ENCODE data around the gene TRAPPC10. TPM values are rescaled to one million over a fixed set of nuclear protein-coding genes. Genes with fewer than 3 reads are reported as not detected.

Gene TRAPPC10
- total RNA-seq (2014; rRNA removed; shearing (Covaris generic)): 17.4 and 18.7 TPM in 2 replicates
- polyA plus RNA-seq (2014; cell fraction: nucleus; rRNA removed): 10.9 and 18.1 TPM in 2 replicates

DNA sequence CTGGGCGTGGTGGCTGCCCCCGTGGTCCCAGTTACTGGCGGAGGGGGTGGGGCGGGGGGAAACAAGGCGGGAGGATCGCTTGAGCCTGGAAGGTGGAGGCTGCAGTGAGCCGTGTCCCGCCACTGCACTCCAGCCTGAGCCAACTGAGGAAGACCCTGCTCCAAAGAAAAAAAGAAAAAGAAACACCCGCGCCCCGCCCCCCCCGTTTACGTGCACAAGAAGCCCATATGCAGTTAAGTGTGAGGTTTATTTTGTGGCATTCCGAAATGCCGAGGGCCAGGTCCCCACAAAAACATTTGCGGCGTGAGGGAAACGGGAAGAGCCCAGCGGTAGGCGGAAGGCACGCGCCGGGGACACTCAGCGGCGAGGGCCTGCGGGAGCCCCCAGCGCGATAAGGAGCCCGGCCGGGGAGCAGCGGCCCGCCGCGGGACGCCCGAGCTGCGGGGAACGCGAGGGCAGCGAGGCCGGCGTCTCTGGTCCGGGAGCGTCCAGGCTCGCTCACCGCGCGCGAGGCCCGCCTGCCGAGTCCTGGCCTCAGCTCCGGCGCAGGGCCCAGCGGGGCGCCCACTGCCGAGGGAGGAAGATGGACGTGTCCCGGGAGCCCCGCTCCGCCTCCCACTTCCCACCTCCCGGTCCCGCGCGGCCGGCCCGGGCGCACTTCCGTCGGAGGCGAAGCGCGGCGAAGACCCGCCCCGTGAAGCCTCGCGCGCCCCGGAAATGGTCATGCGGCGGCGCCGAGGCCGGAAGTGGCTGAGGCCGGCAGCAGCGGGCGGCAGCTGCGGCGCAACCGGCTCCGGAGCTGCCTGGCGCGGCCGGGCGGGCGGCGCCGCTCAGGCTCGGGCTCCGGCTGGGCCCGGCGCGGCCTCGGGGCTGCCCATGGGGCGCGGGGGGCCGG is at the start of gene TRAPPC10:
Gene TRAPPC10 (plus strand): TSS at position 731 of the 895 bp plus-strand sequence. CDS start 185 bp downstream, outside the sequence.
- peak; percentile 65 for DNase-seq (ENCODE audit: extremely low read depth, low read depth)

DNA sequence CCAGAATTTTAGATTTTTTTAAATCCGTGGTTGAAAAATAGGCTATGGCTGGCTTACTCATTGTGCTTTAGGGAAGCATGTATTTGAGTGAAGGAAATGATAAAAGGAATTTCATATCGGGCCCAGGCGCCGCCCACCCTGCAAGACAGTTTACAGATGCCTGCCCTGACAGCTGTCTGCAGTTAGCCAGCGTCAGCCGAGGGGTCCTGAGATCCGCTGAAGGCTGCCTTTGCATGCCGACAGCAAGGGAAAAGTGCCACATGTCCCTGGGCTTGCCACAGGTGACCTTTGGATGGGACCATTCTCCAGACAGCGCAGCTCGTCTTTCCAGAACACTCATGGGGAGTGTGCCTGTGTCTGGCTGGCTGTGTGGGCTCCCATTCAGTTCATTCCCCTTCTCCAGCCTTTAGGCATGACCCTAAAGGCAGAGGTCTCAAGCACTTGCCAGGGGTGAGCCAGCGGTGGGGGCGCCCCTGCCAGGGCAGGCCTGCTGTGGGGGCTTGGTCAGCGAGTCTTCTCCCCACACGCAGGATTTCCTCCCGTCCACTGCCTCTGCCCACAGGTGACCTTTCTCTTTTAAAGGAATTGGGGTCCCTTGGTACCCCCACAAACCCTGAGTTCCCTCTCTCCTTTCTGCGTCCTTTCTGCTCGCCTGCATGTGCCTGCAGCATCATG is 46.1 kb upstream of the TRAPPC10 start:
- no peak for DNase-seq (ENCODE audit: extremely low read depth, low read depth)

DNA sequence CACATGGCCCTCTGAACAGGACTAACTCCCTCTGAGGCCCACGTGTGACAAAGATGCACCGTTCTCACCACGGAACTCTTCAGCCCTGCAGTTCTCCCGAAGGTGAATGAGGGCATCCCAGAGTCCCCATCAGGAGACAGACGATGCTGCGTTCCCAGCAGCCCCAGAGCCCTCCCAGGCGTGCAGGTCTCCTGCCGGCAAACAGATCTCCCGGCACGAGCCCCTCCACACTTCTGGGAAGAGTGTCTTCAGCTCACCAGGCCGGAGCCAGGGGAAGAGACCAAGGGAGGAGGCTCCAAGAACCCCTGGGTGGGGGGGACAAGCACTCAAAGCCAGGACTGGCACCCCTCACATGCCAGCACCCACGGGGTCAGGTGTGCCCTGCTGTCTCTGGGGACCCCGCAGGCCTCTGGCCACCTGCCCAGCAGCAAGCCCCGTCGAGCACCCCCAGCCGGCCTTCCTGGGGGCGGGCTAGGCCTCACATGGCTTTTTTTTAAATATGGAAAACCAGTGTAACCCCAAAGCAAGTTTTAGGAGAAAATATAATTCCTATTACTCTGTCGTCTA is 45.1 kb upstream of the TRAPPC10 start:
- no peak for DNase-seq (ENCODE audit: extremely low read depth, low read depth)

- no peak for DNase-seq (ENCODE audit: extremely low read depth, low read depth)
Observed at GRCh38 chr21:43967981-43968380, 44.1 kb upstream of the TRAPPC10 start.

DNA sequence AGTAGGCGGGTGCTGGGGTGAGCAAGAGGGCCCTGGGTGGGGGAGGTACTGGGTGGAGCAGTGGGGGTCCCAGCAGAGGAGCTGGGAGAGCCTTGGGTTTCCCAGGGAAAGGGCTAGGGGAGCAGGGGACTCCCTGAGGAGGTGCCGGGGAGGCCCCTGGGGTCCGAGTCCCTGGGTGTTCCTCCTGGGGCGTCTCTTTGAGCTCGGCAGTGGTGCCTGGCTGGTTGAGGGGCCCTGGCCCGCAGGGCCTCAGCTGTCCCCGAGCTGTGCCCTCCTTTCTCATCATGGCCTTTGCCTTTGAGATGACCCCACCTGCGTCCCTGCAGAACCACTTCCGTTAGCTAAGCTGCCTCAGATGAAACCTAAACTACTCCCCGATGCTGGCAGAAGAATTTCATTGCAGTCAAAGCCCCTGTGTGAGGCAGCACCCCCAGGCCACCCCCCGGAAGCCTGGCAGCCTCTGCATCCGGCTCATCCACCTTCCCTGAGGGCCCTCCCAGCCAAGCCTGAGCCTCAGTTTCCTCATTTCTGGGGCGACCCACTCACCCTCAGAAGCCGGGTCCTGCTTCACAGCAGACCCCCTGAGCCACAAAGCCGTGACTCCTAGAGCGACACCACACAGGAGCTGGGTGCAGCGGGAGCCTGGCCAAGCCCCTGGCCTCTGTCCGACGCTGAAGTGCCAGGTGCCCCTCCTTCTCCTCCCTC is 43.5 kb upstream of the TRAPPC10 start:
- no peak for DNase-seq (ENCODE audit: extremely low read depth, low read depth)

DNA sequence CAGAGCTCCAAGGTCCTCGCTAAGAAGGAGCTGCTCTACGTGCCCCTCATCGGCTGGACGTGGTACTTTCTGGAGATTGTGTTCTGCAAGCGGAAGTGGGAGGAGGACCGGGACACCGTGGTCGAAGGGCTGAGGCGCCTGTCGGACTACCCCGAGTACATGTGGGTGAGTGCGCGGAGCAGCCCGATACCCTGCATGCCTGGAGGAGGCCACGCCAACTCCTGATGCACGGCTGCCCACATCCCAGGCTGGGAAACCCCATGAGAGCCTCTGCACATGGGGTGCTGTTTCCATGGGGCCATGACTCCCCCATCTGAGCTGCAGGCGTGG is 43.0 kb upstream of the TRAPPC10 start:
- no peak for DNase-seq (ENCODE audit: extremely low read depth, low read depth)

- no peak for DNase-seq (ENCODE audit: extremely low read depth, low read depth)
Observed at GRCh38 chr21:43970551-43970950, 41.6 kb upstream of the TRAPPC10 start.

GRCh38 chr21:43971201-43971991 is 40.7 kb upstream of the TRAPPC10 start:
- DNase-seq (ENCODE audit: extremely low read depth, low read depth): no peak

- no peak for DNase-seq (ENCODE audit: extremely low read depth, low read depth)
Observed at GRCh38 chr21:43971992-43972255, 40.2 kb upstream of the TRAPPC10 start.

- DNase-seq (ENCODE audit: extremely low read depth, low read depth): no peak
Observed at GRCh38 chr21:43972850-43973633, 39.1 kb upstream of the TRAPPC10 start.

DNA sequence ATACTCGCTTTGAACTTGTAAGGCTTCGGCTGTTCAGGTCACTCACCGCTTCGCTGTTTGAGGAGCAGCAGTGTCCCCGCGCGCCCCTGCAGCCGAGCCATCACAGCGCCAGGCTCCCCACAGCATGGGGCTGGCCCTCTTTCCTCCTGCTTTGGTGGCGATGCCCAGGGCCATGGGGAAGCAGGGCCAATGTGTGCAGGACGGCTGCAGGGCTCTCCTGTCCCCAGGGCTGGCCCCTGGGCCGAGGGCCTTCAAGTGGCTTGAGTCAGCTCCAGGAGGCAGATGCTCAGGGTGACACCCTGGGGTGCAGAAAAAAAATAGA is 38.5 kb upstream of the TRAPPC10 start:
- no peak for DNase-seq (ENCODE audit: extremely low read depth, low read depth)

GRCh38 chr21:43974791-43975468 is 37.2 kb upstream of the TRAPPC10 start:
- no peak for DNase-seq (ENCODE audit: extremely low read depth, low read depth)

GRCh38 chr21:43975469-43976098 is 36.5 kb upstream of the TRAPPC10 start:
- peak; percentile 34 for DNase-seq (ENCODE audit: extremely low read depth, low read depth)

DNA sequence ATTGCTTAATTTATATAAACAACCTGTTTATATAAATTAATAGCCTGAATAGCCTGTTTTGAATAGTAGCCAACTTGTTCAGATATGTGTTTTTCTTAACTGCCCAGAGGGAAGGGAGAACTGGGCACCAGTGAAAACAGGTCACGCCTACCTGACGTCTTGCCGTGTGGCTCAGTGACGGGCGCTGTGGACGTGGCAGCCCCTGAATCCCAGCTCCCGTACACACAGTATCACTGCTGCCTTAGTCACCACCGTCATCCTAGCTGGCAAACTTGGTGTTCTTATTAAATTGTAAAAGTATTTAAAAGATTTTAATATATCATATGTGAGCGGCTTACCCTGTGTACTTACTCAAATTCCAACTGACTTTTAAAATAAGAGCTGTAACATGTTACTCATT is 35.4 kb upstream of the TRAPPC10 start:
- no peak for DNase-seq (ENCODE audit: extremely low read depth, low read depth)

GRCh38 chr21:43978060-43978459 is 34.0 kb upstream of the TRAPPC10 start:
- no peak for DNase-seq (ENCODE audit: extremely low read depth, low read depth)

DNA sequence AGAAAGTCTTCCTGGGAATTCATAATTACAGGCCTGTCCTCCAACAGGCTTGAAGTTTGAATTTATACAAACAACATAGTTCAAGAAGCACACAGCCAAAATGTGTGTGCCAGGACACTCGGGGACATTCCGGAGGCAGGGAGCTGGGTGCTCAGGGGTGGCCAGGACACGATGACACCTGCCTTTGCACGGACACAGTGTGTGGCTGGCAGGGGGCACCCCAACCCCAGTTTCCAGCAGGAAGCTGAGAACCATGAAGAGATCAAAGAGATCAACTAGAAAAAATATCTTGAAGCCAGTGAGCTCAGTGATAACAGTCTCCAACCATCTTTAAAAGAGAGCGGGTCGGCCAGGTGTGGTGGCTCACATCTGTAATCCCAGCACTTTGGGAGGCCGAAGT is 32.5 kb upstream of the TRAPPC10 start:
- DNase-seq (ENCODE audit: extremely low read depth, low read depth): no peak

GRCh38 chr21:43981151-43981870 is 30.8 kb upstream of the TRAPPC10 start:
- no peak for DNase-seq (ENCODE audit: extremely low read depth, low read depth)

- DNase-seq (ENCODE audit: extremely low read depth, low read depth): no peak
Observed at GRCh38 chr21:43981871-43982210, 30.3 kb upstream of the TRAPPC10 start.
